Calu3 (cell line): Measurements from ENCODE around the gene FOXA3. TPM values are rescaled to one million over a fixed set of nuclear protein-coding genes. Genes with fewer than 3 reads are reported as not detected.

Experiments
- BruUV-seq: library from RNA; stranded (reverse); fragments of 400-500 nt; replicated peaks from 2 replicates; lab custom pipeline; 2021; lab: Mats Ljungman, UMichigan
- CTCF ChIA-PET: fragments of 300-600 bp; sonication (Branson Sonifier 250); formaldehyde crosslinking; loops from one replicate; lab custom pipeline; 2022; ENCODE audit warnings: antibody characterized with exemption; lab: Charles Lee
- DNase-seq: peaks from one replicate; pipeline ENCODE4 v3.0.0; 2022
- H3K27ac Mint-ChIP-seq: one replicate; pipeline ENCODE4 v1.8.0; 2022; ENCODE audit warnings: mixed read lengths; ENCODE audit not compliant: unreplicated experiment
- H3K27me3 Mint-ChIP-seq: one replicate; pipeline ENCODE4 v1.8.0; 2022; ENCODE audit warnings: mixed read lengths; ENCODE audit not compliant: unreplicated experiment
- H3K36me3 Mint-ChIP-seq: one replicate; pipeline ENCODE4 v1.8.0; 2022; ENCODE audit warnings: mild to moderate bottlenecking, moderate library complexity, mixed read lengths; ENCODE audit not compliant: insufficient read depth, unreplicated experiment
- H3K4me1 Mint-ChIP-seq: one replicate; pipeline ENCODE4 v1.8.0; 2022; ENCODE audit warnings: mild to moderate bottlenecking, low read depth, mixed read lengths; ENCODE audit not compliant: unreplicated experiment
- H3K4me3 Mint-ChIP-seq: one replicate; pipeline ENCODE4 v1.8.0; 2022; ENCODE audit warnings: mild to moderate bottlenecking, low read depth, moderate library complexity, mixed read lengths; ENCODE audit not compliant: unreplicated experiment
- H3K9me3 Mint-ChIP-seq: one replicate; pipeline ENCODE4 v1.8.0; 2022; ENCODE audit warnings: low read depth, mixed read lengths; ENCODE audit not compliant: unreplicated experiment
- intact Hi-C: fragments of 100-400 bp; cut with micrococcal nuclease; formaldehyde crosslinking; loops from one replicate; pipeline ENCODE4 v1.10.0; 2022; ENCODE audit not compliant: unreplicated experiment
- total RNA-seq: library from RNA; stranded (reverse); gene quantifications from 2 replicates; pipeline ENCODE4 v1.2.3, GENCODE V29; 2022
- TF ChIP-seq, protein P1 (sequence below): fragments of 200-600 bp; IDR thresholded peaks from one replicate; pipeline ENCODE4 v1.8.0; 2022; ENCODE audit warnings: antibody characterized with exemption; ENCODE audit not compliant: unreplicated experiment

The FOXA3 gene
- total RNA-seq, 1 experiment from 2014 or later = 12.1 TPM

- BruUV-seq = TSS peak; percentile 36
- Mint-ChIP-seq H3K4me3 (peak overlapping the region; percentile 82), H3K9me3 (no peaks in the 10 kb centered on the region), H3K4me1 (peaks cover 30% of the 10 kb centered on the region), H3K36me3 (peaks cover 54% of the 10 kb centered on the region), H3K27ac (no peak overlapping the region), H3K27me3 (no peaks in the 10 kb centered on the region)
- DNase-seq = no peak
- TF ChIP-seq, protein P1, sequence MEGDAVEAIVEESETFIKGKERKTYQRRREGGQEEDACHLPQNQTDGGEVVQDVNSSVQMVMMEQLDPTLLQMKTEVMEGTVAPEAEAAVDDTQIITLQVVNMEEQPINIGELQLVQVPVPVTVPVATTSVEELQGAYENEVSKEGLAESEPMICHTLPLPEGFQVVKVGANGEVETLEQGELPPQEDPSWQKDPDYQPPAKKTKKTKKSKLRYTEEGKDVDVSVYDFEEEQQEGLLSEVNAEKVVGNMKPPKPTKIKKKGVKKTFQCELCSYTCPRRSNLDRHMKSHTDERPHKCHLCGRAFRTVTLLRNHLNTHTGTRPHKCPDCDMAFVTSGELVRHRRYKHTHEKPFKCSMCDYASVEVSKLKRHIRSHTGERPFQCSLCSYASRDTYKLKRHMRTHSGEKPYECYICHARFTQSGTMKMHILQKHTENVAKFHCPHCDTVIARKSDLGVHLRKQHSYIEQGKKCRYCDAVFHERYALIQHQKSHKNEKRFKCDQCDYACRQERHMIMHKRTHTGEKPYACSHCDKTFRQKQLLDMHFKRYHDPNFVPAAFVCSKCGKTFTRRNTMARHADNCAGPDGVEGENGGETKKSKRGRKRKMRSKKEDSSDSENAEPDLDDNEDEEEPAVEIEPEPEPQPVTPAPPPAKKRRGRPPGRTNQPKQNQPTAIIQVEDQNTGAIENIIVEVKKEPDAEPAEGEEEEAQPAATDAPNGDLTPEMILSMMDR = no peak
- intact Hi-C loops = no loop called here
- CTCF ChIA-PET = interaction anchor here (0.5 to 2.2 kb wide), 5 partner anchors 21 to 1416 kb away, joined by 3 to 8 read pairs (median 3); partner anchors contain the start of genes FOXA3 and SYMPK
Measured at GRCh38 chr19:45884682-45885555, 20.8 kb downstream of the FOXA3 start.

GRCh38 chr19:45885556-45886426 lies 21.7 kb downstream of the FOXA3 start, which contains the start of gene IRF2BP1:
IRF2BP1 (minus strand) TSS chr19:45886141; CDS start chr19:45885774, 367 bp downstream.
- TF ChIP-seq, protein P1 = no peak
- intact Hi-C loops = no loop called here
- no peaks in the 10 kb centered on the region for H3K27me3 Mint-ChIP-seq

GRCh38 chr19:45886427-45887199 lies 22.5 kb downstream of the FOXA3 start:
- intact Hi-C loops = no loop called here
- Mint-ChIP-seq H3K36me3 (peaks cover 54% of the 10 kb centered on the region), H3K27ac (peak overlapping the region; percentile 71), H3K27me3 (no peaks in the 10 kb centered on the region), H3K9me3 (no peaks in the 10 kb centered on the region), H3K4me1 (peaks cover 16% of the 10 kb centered on the region), H3K4me3 (peak overlapping the region; percentile 82)
- TF ChIP-seq, protein P1 = no peak
- CTCF ChIA-PET = interaction anchor here (0.6 to 2.2 kb wide), 6 partner anchors 16 to 418 kb away, joined by 3 to 8 read pairs (median 3); partner anchors contain the start of genes CCDC61, FOXA3, MYPOP and SNRPD2
- peak; percentile 93 for DNase-seq
- BruUV-seq = no TSS peak

More at GRCh38 chr19:45885556-45886426, 21.7 kb downstream of the FOXA3 start, which contains the start of gene IRF2BP1:
- Mint-ChIP-seq H3K4me1 (peaks cover 24% of the 10 kb centered on the region), H3K36me3 (peaks cover 54% of the 10 kb centered on the region), H3K4me3 (peak within 1 kb of the TSS; percentile 82), H3K9me3 (no peaks in the 10 kb centered on the region), H3K27ac (peak within 1 kb of the TSS; percentile 71)
- no TSS peak for BruUV-seq
- peak; percentile 95 for DNase-seq
- CTCF ChIA-PET = interaction anchor here (0.5 to 2.2 kb wide), 9 partner anchors 17 to 1415 kb away, joined by 3 to 8 read pairs (median 3); partner anchors contain the start of genes CCDC61, FOXA3, MYPOP and SNRPD2
